ENCODE data around the gene PCSK4.
"Not testable (repeated sequence)": the region's sequence is repeated elsewhere in the genome, so short reads cannot be mapped to it uniquely, and the experiment has no call there.

Gene PCSK4

GRCh38 chr19:1452802-1453524 lies 37.2 kb downstream of the PCSK4 start:
- FAIRE-seq = no peak

DNA sequence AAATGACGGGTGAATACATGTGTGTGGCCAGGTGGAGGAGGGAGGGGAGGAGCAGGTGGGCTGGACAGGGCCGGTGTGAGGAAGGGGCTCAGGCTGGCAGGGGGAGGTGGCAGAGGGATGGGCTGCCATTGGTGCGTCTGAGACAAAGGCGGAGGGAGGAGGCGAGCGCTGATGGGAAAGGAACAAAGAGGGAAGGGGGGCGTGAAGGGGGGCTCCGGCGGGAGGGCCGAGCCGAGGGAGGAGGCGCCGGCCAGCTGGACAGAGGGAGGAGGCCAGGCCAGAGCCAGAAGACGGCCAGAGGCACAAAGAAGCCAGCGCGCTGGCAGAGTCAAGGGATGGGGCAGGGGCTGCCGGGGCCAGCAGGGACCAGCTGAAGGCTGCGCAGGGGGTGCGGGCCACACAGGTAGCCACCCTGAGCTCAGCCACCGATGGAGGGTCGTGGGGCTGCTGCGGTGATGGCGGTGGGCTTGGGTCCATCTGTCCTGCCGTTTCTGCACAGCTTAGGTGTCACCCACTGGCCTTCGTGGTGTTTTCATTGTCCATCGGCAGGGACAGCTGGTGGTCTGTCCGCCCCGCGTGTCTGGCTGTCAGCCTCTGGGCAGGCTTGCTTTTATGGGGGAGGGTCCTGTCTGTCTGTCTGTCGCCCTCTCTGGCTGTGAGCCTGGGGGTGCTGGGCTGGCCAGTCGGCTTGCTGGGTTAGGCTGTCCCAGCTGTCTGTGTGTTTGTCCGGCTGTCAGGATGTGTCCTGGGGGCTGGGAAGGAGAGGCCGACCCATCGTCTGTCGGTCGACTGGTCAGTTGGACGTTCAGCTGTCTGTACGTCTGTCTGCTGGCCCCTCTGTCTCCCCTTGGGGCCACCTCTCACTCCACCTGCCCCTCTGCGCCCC lies 38.0 kb downstream of the PCSK4 start:
- no peak for FAIRE-seq

- no peak for FAIRE-seq
Measured at GRCh38 chr19:1450735-1451731, 39.1 kb downstream of the PCSK4 start.

GRCh38 chr19:1449467-1450442 lies 40.4 kb downstream of the PCSK4 start, which contains the start of gene APC2:
Gene APC2 (plus strand): TSS chr19:1450121. CDS start chr19:1453002, 2,881 bp downstream.
- FAIRE-seq = no peak

DNA sequence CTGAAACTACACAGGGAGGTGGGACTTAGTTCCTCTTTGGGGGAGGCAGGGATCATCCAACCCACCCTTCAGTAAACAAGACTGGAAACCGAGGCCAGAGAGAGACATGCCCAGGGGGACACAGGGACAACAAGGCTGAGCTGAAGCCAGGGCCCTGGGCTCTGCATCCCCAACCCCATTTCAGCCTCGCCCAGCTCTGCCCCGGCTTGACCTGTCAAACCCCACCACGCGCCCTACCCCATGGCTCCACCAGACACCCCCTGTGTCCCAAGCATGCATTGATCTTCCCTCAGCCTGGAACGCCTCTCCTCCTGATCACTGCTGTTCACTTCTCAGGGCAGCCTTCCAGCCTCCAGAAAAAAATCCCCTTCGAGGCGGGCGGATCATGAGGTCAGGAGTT lies 42.2 kb downstream of the PCSK4 start:
- no peak for FAIRE-seq

GRCh38 chr19:1447504-1447903 lies 42.6 kb downstream of the PCSK4 start:
- FAIRE-seq = no peak

- FAIRE-seq = no peak
Measured at GRCh38 chr19:1446713-1447481, 43.3 kb downstream of the PCSK4 start.

DNA sequence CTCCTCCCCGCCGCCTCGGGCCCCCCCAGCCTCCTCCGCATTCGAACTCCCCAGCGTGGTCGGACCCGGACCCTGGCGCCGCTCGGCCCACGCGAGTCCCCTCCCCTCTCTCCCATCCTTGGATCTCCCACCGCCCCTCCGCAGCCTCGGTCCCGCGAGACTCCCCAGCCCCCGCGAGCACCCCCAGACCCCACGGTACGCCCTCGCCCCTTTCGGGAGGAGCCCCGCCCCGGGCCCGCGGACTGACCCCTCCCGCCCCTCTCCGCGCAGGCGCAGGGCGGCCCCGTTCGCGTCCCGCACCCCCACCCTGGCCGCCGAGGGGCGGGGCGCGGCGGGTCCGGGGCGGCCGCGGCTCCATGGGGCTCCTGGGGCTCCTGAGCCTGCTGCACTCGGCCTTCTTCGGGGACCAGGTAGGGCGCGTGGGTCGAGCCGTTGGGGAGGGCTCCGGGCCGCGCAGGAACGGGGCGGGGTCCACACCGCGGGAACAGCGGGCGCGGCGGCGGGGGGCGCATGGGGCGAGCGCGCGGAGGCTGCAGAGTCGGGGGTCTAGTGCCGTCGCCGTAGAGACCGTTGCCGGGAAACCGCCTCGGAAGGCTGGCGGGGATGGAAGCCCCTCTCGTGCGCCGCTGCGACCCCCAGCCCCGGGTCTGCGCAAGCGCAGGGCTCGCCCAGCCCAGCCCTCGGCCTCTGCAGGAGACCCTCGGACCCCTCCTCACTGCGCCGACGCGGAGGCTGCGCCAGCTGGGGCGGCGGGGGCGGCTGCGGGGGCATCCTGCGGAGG lies 44.0 kb downstream of the PCSK4 start:
- FAIRE-seq = no peak

DNA sequence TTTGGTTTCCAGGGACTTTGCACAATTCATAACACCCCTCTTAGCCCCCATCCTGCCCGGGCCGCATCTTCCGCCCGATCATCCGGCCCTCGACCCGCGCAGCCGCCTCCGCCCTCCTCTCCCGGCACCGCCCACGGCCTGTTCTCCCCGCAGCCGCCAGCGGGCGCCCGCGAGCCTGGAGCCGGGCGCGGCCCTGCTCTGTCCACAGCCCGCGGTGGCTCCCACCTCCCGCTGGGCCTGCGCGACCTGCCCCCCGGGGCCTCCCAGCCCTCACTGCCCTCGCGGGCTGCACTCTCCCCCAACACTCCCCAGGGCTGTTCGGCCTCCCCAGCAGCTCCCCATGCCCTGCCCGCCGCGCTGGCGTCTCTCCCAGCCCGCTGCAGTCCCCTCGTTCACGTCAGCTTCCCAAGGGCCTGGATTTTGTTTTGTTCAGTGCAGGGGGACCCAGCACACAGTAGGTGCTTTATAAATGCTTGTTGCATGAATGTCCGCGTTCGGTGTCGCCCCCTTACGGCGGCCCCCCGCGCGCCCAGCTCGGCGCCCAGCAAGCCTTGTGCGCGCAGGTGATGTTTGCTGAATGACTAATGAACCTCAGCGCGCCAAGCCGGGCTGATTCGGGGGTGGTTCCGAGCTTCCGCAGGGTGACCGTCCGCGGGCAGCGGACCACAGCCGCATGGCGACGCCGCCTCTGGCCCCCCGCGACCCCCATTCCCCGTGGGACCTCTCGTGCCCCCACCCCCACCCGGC lies 44.8 kb downstream of the PCSK4 start:
- FAIRE-seq = no peak

DNA sequence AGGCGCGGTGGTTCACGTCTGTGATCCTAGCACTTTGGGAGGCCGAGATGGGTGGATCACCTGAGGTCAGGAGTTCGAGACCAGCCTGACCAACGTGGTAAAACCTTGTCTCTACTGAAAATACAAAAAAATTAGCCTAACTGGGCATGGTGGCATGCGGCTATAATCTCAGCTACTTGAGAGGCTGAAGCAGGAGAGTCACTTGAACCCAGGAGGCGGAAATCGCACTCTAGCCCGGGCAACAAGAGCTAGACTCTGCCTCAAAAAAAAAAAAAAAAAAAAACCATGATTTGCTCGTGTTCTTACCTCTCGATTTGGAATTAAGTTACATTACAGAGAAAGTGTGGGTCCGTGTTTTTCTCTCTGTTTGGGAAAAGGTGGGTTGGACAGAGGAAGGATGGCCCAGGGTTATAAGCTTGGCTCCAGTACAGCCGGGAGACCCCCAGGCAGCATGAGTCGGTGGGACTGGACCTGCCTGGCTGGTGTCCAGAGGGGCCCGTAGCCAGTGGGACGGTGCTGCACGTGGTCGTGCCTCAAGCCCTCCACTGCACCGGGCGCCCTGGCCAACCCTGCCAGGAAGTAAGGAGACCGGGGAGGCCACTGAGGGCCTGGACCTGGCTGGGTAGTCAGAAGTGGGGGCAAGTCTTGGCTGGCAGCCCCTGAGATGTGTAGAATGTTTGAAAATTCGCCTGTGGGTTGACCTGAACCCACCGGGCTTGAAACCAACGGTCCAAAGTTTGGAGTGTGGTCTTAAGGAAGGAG lies 48.3 kb downstream of the PCSK4 start:
- no peak for FAIRE-seq

DNA sequence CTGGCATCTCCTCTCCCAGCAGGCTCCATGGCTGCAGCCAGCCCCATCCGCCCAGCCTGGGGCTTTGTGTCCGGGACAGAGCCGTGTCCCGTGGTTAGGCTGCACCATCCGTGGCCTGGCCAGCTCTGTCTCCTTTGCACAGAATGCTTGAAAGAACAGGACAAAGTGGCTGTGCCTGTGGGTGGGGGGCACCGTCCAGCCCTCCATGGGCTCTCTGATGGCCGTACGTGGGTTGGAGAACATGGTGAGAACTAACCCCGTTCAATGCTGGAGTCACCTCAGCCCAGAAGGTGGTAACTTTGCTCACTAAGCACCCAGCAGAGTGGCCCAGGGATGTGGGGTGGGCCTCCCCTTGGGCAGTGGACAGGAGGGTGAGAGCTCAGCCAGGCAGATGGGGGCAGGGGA lies 49.1 kb downstream of the PCSK4 start:
- no peak for FAIRE-seq

- FAIRE-seq = no peak
Measured at GRCh38 chr19:1440418-1440801, 49.7 kb downstream of the PCSK4 start.

DNA sequence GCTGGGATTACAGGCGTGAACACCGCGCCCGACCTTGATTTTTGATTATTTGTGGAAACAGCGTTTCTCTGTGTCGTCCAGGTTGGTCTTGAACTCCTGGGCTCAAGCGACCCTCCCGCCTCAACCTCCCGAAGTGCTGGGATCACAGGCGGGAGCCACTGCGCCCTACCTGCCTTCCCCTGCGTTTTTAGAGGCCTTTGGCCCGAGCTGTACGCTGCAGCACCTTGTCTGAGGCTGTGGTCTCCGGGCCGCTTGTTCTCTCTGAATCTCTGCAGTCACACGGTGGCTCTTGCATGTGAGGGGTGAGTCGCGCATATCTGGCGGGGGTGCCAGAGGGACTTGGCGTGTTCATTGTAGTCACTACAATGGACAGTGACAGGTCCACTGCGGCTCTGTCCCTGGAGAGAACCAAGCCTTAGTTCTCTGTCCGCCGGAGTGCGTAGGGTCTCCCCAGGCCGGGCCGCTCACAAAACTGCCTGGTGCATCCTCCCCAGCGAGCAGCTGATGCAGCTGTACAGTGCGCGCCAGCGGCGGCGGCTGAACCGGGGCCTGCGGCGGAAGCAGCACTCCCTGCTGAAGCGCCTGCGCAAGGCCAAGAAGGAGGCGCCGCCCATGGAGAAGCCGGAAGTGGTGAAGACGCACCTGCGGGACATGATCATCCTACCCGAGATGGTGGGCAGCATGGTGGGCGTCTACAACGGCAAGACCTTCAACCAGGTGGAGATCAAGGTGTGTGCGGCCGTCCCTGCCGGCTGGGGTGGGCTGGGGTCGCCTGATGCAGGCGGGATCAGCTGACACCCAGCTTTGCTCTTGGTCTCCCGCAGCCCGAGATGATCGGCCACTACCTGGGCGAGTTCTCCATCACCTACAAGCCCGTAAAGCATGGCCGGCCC lies 50.4 kb downstream of the PCSK4 start:
- FAIRE-seq = not testable (repeated sequence)

GRCh38 chr19:1438933-1439354 lies 51.2 kb downstream of the PCSK4 start:
- no peak for FAIRE-seq

- FAIRE-seq = peak; percentile 37
Measured at GRCh38 chr19:1438035-1438932, 51.9 kb downstream of the PCSK4 start, which contains the start of gene RPS15. Gene RPS15 (plus strand): TSS chr19:1438396. CDS start chr19:1438426, 30 bp downstream.

DNA sequence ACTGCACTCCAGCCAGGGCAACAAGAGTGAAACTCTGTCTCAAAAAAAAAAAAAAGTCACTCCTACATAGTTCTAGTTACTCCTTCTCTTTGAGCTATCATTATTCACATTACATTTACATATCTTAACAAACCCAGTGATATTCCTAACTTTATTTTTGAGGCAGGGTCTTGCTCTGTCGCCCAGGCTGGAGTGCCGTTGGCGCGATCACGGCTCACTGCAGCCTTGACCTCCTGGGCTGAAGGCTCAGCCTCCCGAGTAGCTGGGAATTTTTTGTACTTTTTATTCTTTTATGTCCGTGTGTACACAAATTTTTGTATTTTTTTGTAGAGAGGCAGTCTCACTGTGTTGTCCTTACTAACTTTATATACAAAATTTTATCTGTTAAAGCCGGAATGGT lies 52.5 kb downstream of the PCSK4 start:
- no peak for FAIRE-seq

Data from endometrium (tissue), 2 donors.